H9 (cell line): ENCODE data around the gene COX6B1. TPM values are rescaled to one million over a fixed set of nuclear protein-coding genes. Genes with fewer than 3 reads are reported as not detected.

Experiments used
- DNase-seq: peaks from one replicate; pipeline ENCODE4 v3.0.0-alpha.2; 2017
- H2AFZ ChIP-seq: one replicate; pipeline ENCODE4 v1.6.1; 2013; ENCODE audit warnings: mild to moderate bottlenecking, low read length, control low read depth, moderate library complexity
- H2AK5ac ChIP-seq: 2 replicates; pipeline ENCODE4 v1.6.1; 2013; ENCODE audit warnings: low read length, control low read depth, mixed read lengths; ENCODE audit not compliant: insufficient read length
- H2BK120ac ChIP-seq: one replicate; pipeline ENCODE4 v1.6.1; 2013; ENCODE audit warnings: low read depth, mild to moderate bottlenecking, low read length, control low read depth, inconsistent platforms; ENCODE audit not compliant: poor library complexity, severe bottlenecking
- H2BK12ac ChIP-seq: 2 replicates; pipeline ENCODE4 v1.6.1; 2013; ENCODE audit warnings: low read length, control low read depth, mixed read lengths, low read depth; ENCODE audit not compliant: insufficient read length
- H2BK15ac ChIP-seq: 2 replicates; pipeline ENCODE4 v1.6.1; 2013; ENCODE audit warnings: low read depth, low read length, control low read depth
- H2BK20ac ChIP-seq: one replicate; pipeline ENCODE4 v1.6.1; 2013; ENCODE audit warnings: low read depth, mild to moderate bottlenecking, low read length, control low read depth, inconsistent platforms; ENCODE audit not compliant: poor library complexity, severe bottlenecking
- H2BK5ac ChIP-seq: 2 replicates; pipeline ENCODE4 v1.6.1; 2013; ENCODE audit warnings: low read length, control low read depth, mixed read lengths; ENCODE audit not compliant: insufficient read length
- H3K14ac ChIP-seq: 2 replicates; pipeline ENCODE4 v1.6.1; 2013; ENCODE audit warnings: low read length, control low read depth; ENCODE audit not compliant: insufficient read depth
- H3K18ac ChIP-seq: 2 replicates; pipeline ENCODE4 v1.6.1; 2013; ENCODE audit warnings: low read depth, mild to moderate bottlenecking, mixed read lengths, low read length, control low read depth; ENCODE audit not compliant: insufficient read length
- H3K23ac ChIP-seq: 2 replicates; pipeline ENCODE4 v1.6.1; 2013; ENCODE audit warnings: low read length, control low read depth, mixed read lengths, low read depth; ENCODE audit not compliant: insufficient read length
- H3K23me2 ChIP-seq: 2 replicates; pipeline ENCODE4 v1.6.1; 2013; ENCODE audit warnings: low read depth, mild to moderate bottlenecking, mixed read lengths, low read length, control low read depth; ENCODE audit not compliant: insufficient read length, poor library complexity, severe bottlenecking
- H3K27ac ChIP-seq: 2 replicates; pipeline ENCODE4 v1.5.1; 2013; ENCODE audit warnings: low read length, control low read depth, mixed read lengths, low read depth; ENCODE audit not compliant: insufficient read length
- H3K27me3 ChIP-seq: 2 replicates; pipeline ENCODE4 v1.6.1; 2013; ENCODE audit warnings: low read length, control low read depth, inconsistent platforms; ENCODE audit not compliant: insufficient read depth
- H3K4ac ChIP-seq: 2 replicates; pipeline ENCODE4 v1.6.1; 2013; ENCODE audit warnings: low read depth, mild to moderate bottlenecking, control low read depth, inconsistent platforms, low read length, moderate library complexity
- H3K4me1 ChIP-seq: 2 replicates; pipeline ENCODE4 v1.6.1; 2013; ENCODE audit warnings: low read length, control low read depth, inconsistent platforms; ENCODE audit not compliant: insufficient read depth
- H3K4me2 ChIP-seq: 2 replicates; pipeline ENCODE4 v1.6.1; 2013; ENCODE audit warnings: low read length, control low read depth, mixed read lengths; ENCODE audit not compliant: insufficient read length, insufficient read depth
- H3K56ac ChIP-seq: 2 replicates; pipeline ENCODE4 v1.6.1; 2013; ENCODE audit warnings: low read depth, mild to moderate bottlenecking, mixed read lengths, low read length, control low read depth; ENCODE audit not compliant: insufficient read length
- H3K79me1 ChIP-seq: 2 replicates; pipeline ENCODE4 v1.6.1; 2013; ENCODE audit warnings: low read depth, mild to moderate bottlenecking, moderate library complexity, low read length, control low read depth, inconsistent platforms; ENCODE audit not compliant: insufficient read depth, poor library complexity, severe bottlenecking
- H3K79me2 ChIP-seq: 2 replicates; pipeline ENCODE4 v1.6.1; 2013; ENCODE audit warnings: low read length, control low read depth, inconsistent platforms; ENCODE audit not compliant: insufficient read depth
- H3K9ac ChIP-seq: 2 replicates; pipeline ENCODE4 v1.6.1; 2013; ENCODE audit warnings: low read length, control low read depth, mixed read lengths; ENCODE audit not compliant: insufficient read length; ENCODE audit errors: extremely low read depth
- H3K9me3 ChIP-seq: one replicate; pipeline ENCODE4 v1.6.1; 2013; ENCODE audit warnings: low read depth, low read length, inconsistent platforms; ENCODE audit not compliant: control insufficient read depth
- H3T11ph ChIP-seq: one replicate; pipeline ENCODE4 v1.6.1; 2013; ENCODE audit warnings: mild to moderate bottlenecking, low read length, control low read depth, inconsistent platforms
- H4K20me1 ChIP-seq: one replicate; pipeline ENCODE4 v1.6.1; 2013; ENCODE audit not compliant: control insufficient read depth, insufficient read length, insufficient read depth
- H4K5ac ChIP-seq: 2 replicates; pipeline ENCODE4 v1.6.1; 2013; ENCODE audit warnings: low read depth, mild to moderate bottlenecking, mixed read lengths, low read length, control low read depth; ENCODE audit not compliant: insufficient read length
- H4K8ac ChIP-seq: replicated peaks from 2 replicates; pipeline ENCODE4 v1.6.1; 2013; ENCODE audit warnings: low read length, control low read depth, mixed read lengths, low read depth; ENCODE audit not compliant: insufficient read length
- H4K91ac ChIP-seq: 2 replicates; pipeline ENCODE4 v1.6.1; 2013; ENCODE audit warnings: low read depth, mild to moderate bottlenecking, moderate library complexity, mixed read lengths, low read length, control low read depth; ENCODE audit not compliant: insufficient read length
- H3K27ac Mint-ChIP-seq, 3 experiments: 2 replicates in 2 of 3; 3 replicates in 1 of 3; pipeline ENCODE4 v1.8.0; 2020 to 2021; ENCODE audit warnings: mixed read lengths in 3 of 3, mild to moderate bottlenecking in 1 of 3, moderate library complexity in 1 of 3
- H3K27me3 Mint-ChIP-seq: 2 replicates; pipeline ENCODE4 v1.8.0; 2021; ENCODE audit warnings: low read depth, mild to moderate bottlenecking, moderate library complexity, mixed read lengths
- H3K36me3 Mint-ChIP-seq, 3 experiments: 2 replicates in 2 of 3; 3 replicates in 1 of 3; pipeline ENCODE4 v1.8.0; 2020 to 2021; ENCODE audit warnings: low read depth in 3 of 3, mixed read lengths in 3 of 3; ENCODE audit not compliant: insufficient read depth in 1 of 3
- H3K4me1 Mint-ChIP-seq, 2 experiments: 2 replicates each; pipeline ENCODE4 v1.8.0; 2020; ENCODE audit warnings: mixed read lengths in 2 of 2
- H3K4me3 Mint-ChIP-seq, 2 experiments: 2 replicates in 1 of 2; 3 replicates in 1 of 2; pipeline ENCODE4 v1.8.0; 2020 to 2021; ENCODE audit warnings: mild to moderate bottlenecking in 2 of 2, mixed read lengths in 2 of 2, moderate library complexity in 1 of 2
- H3K9me3 Mint-ChIP-seq, 2 experiments: 2 replicates in 1 of 2; 3 replicates in 1 of 2; pipeline ENCODE4 v1.8.0; 2020; ENCODE audit warnings: mild to moderate bottlenecking in 2 of 2, mixed read lengths in 2 of 2, moderate library complexity in 1 of 2
- CTCF ChIP-seq: fragments of 200-600 bp; sonication (generic); conservative IDR thresholded peaks from 3 replicates; pipeline ENCODE4 v1.8.0; 2021; ENCODE audit warnings: antibody characterized with exemption, mild to moderate bottlenecking
- WGBS: extraction: QIAGEN DNeasy Blood & Tissue Kit; methylation state at CpG from one replicate; pipeline ENCODE4 v1.1.7; 2013; ENCODE audit warnings: missing lambda C conversion rate, low lambda C conversion rate, mixed read lengths; ENCODE audit not compliant: insufficient read length; ENCODE audit errors: extremely low coverage; 5-methylcytosine and 5-hydroxymethylcytosine counted together
- total RNA-seq: library from RNA; stranded (reverse); gene quantifications from 2 replicates; pipeline ENCODE4 v1.2.1, GENCODE V29; 2021

Gene COX6B1
- total RNA-seq, 1 experiment from 2014 or later: 432 TPM

GRCh38 chr19:35641515-35642151, 6.5 kb upstream of the COX6B1 start, which contains the start of gene ETV2:
Gene ETV2 (plus strand): TSS chr19:35641745. CDS start chr19:35642461, 716 bp downstream.
- TF ChIP-seq CTCF: no peak
- no peaks in the 10 kb centered on the region; a peak in 1 of 5 replicates for H3K9me3 Mint-ChIP-seq
- Histone ChIP-seq H3K79me1 (no peaks in the 10 kb centered on the region), H3K14ac (no peak within 1 kb of the TSS), H3K27me3 (no peaks in the 10 kb centered on the region; the same call in 1 of the 2 replicates), H2BK120ac (no peak within 1 kb of the TSS), H2BK15ac (no peak within 1 kb of the TSS), H2BK5ac (no peak within 1 kb of the TSS), H2AK5ac (no peak within 1 kb of the TSS), H2BK12ac (no peak within 1 kb of the TSS), H3K18ac (peak within 1 kb of the TSS; percentile 46), H3K4me2 (peak within 1 kb of the TSS; percentile 22), H3K23ac (no peak within 1 kb of the TSS), H4K5ac (no peak within 1 kb of the TSS), H3K23me2 (peaks cover 15% of the 10 kb centered on the region), H3K4me1 (peaks cover 10% of the 10 kb centered on the region; the same call in 1 of the 2 replicates), H3T11ph (no peak within 1 kb of the TSS), H4K8ac (no peak within 1 kb of the TSS), H4K91ac (no peak within 1 kb of the TSS), H3K9me3 (no peaks in the 10 kb centered on the region), H4K20me1 (no peaks in the 10 kb centered on the region), H2BK20ac (peak within 1 kb of the TSS; percentile 78), H2AFZ (no peak within 1 kb of the TSS), H3K27ac (no peak within 1 kb of the TSS), H3K4ac (peak within 1 kb of the TSS; percentile 18; the same call in 1 of the 2 replicates), H3K79me2 (no peaks in the 10 kb centered on the region), H3K9ac (no peak within 1 kb of the TSS), H3K56ac (no peak within 1 kb of the TSS)
- peaks cover 20% of the 10 kb centered on the region for H3K27me3 Mint-ChIP-seq
- DNase-seq: peak; percentile 89
- H3K36me3 Mint-ChIP-seq: peaks cover 4 to 15% (median 13%) of the 10 kb centered on the region in 3 experiments; a peak in 6 of 7 replicates
- no CpG with 5 or more reads among the region's 28 CpGs for WGBS
- peaks cover 34 to 42% of the 10 kb centered on the region in 2 experiments for H3K4me1 Mint-ChIP-seq
- peak within 1 kb of the TSS; percentile 66 to 91 for H3K4me3 Mint-ChIP-seq
- H3K27ac Mint-ChIP-seq: peak within 1 kb of the TSS in 2 of 3 experiments; percentile 22 to 86; a peak in 3 of 7 replicates
